ENCODE results near the gene IARS1.
A peak's percentile ranks its signal among the peaks of the same experiment; 100 is the strongest.

The IARS1 gene

DNA sequence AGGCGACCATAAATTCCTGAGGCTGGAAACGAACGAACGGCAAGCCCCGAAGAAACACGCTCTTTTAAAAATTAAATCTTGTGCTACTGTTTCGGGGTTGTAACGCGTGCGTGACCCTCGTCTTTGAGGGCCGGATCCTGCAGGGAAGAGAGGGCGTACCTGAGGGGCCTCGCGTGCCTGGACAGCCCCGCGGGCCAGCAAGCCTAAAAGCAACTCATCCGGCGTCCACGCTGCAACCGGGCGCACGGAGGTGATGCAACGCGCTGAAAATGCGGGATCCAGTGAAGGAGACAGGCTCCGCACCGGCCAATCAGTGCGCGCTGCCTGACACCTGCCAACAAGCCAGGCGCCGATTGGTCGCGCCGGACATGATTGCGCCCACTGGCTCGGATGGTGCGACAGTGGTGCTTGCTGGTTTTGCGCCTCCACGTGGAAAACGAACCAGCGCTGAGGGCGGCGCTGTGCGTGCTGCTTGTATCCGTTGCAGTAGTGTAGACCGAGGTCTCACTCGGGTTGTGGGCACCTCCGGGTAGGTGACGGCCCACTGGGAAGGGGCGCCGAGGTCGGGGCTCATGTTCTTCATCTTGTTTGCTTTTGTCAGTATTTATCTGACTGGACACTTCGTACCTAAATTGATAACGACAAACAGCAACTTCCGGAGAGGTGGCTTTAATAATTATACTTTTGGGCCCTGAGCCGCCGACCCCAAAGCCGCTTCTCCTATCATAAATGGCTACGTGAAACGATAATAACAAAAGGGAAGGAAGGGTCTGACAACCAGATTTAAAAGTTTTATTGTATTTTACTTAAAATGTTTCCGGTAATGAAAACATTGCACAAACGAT is at the start of gene IARS1:
Gene IARS1 (minus strand): TSS at position 246 of the 845 bp plus-strand sequence. CDS start 4,278 bp downstream, outside the sequence.
- DNase-seq (ENCODE audit: low spot score), result peak; percentile 100

DNA sequence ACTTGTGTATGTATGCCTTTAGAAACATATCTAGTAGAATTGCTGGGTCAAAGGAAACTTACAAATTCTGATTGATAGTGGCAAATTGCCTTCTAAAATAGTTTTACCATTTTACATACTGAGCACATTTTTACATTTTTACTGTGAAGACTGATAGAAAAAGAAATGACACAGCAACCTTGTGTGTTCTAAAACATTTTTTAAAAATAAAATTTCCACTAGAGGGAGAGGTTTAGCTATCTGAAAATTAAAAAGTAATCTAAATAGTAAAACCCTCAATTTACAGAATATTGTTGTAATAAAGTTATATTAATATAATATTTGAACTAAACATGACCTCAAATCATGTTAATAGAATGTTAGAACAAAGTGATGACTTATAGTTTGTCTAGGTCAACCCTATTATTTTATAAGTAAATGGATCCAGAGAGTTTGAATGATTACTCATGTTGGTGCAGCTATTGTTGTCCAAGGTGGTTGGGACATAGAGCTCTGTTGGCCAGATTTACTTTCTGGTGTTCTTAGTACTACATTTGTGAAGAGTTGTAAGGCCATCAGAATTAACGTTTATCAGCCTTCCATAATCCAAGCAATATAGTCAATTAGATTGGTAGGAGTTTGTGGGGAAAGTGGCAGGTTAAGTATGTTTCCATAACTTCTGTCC is 49.5 kb upstream of the IARS1 start:
- DNase-seq (ENCODE audit: low spot score), result no peak

DNA sequence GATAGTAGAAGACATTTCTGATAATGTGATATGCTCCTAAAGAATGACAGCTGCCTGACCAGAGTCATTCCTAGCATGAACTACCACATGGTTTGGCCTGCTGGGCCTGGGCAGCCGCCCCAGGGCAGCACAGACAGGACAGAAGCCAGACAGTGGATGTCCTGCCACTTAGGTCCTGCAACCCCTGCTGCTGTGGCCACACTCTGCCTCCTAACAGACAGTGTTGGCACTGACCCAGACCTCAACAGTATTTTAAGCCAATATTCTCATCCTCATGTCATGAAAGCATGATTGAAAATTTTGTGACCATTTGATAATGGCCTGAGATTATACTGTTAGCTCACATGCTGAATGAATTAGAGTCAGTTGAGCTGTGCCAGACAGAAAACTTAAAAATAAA is 48.1 kb upstream of the IARS1 start:
- no peak for DNase-seq (ENCODE audit: low spot score)

DNA sequence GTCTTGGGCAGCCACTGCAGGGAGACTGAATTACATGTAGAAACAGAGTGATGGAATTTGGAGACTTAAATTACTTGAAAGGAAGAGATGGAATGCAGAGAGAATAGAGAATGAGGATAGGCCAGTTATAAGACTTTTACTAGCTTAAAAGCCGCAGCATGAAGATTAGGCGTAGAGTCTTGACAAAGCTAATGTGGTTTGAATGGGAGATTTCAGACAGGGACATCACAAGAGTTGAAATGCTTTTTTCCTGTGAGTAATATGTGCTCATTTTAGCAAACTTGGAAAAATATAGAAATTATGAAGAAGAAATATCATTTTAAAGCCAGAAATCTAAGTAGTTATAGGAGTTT is 39.8 kb upstream of the IARS1 start:
- no peak for DNase-seq (ENCODE audit: low spot score)

DNA sequence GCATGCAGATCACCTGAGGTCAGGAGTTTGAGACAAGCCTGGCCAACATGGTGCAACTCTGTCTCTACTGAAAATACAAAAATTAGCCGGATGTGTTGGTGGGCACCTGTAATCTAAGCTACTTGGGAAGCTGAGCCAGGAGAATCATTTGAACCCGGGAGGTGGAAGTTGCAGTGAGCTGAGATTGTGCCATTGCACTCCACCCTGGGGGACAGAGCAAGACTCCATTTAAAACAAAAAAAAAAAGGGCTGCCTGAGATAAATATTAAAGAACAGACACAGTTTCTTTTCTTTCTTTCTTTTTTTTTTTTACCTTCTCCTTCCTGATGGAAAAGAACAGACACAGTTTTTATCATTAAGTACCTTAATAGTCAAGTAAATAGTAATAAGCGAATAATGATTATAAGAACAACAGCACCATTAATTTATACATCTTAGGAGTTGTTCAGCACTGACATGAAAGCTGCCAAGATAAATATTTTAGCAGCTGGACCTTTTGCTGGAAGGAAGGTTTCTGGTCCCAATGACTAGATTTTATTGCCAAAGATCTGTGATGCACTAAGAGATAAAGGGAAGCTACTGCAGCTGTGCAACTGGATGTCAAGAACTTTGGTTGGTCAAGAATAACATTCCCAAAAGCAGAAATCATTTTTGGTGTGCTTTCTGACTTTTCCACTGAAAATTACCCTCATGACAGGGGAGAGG is 39.2 kb upstream of the IARS1 start:
- no peak for DNase-seq (ENCODE audit: low spot score)

DNA sequence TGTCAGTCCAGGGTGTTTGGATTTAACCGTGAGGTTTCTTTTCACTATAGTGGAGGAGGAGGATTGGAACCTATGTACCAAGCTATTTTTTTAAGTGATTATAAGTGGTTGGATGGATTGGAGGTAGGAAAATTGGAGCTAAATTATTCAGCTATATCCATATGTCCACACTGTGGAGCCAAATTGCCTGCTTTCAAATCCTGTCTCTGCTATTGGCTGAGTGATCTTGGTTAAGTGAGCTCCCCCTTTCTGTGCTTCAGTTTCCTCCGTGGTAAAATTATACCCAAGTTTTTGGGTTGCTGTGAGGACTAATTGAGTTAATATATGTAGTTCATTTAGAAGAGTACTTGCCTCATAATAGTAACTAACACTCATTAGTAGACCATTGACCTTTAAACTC is 34.7 kb upstream of the IARS1 start:
- no peak for DNase-seq (ENCODE audit: low spot score)

DNA sequence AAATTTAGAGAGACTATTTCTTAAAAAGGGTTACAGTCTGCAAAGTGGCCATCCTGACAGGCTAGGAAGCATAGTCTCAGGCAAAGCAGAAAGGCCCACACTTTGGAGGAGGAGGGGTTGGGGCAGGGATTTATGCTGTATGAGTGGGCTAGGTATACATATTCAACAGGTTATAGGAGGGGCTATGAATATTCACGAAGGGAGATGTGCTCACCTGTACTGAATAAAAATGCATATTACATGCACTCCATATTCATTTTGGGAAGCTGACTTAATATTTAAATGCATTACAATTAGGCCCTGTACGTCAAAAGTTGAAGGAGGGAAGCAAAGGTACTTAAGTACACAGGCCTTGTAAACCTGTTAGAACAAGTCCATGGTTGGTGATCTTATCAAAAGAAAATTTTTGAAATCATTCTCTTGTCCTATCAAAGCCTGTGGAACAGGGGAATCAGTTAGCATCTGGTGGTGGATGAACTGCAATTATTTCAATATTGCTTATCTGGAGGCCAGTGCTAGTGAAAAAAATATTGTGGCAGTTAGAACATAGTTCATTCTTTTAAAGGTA is 33.9 kb upstream of the IARS1 start:
- DNase-seq (ENCODE audit: low spot score), result no peak

DNA sequence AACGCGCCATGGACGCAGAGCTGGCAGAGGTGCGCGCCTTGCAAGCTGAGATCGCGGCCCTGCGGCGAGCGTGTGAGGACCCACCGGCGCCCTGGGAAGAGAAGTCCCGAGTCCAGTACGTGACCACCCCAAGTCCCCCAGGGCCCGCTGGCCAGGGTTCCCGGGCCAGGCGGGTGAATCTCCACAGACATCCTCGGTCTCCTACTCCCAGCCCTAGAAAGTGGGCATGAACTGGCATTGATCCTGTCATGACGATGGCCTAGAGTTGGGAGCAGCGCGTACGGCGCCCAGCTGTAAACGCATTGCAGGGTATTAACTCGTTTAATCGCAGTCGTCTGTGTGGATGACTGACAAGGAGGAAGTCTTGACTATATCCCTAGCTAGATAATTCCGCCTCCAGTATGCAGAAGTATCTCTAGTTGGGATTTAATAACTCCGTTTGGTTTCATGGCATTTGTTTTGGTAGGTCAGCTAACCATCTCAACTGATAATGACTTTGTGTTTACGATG is 32.5 kb upstream of the IARS1 start:
- no peak for DNase-seq (ENCODE audit: low spot score)

DNA sequence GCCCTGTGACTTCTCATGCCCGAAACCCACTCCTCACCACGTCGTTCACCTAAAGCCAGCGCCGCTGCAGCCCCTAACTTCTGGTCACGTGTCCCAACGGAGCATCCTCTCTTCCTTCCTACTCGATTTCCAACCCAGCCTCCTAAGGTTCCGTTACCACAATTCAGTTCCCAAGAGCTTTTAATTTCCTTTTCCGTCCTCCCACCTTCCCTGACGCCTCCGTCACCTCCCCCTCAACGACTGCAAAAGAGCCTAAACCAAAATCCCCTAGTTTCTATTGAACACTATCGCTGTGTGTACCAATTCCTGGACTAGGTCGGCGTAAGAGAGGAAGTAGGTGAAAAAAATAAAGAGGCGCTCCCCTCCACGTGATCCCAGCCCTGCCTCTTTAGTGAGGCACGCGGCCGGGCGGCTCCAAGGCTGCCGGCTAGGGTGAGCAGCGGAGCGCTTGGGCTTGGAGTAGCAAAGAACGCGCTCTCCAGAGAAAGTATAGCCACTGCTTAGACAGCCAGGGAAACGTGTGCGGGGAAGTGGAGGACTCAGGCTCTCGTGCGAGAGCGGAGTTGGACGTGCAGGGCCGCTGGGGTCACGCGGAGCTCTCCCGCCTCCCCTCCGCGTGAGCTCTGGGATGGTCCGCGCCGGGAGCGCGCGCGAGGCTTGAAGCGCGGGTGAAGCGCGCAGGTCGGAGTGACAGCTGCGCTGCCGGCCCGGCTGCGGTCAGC is 31.9 kb upstream of the IARS1 start, which contains the start of the genes CENPP and NOL8:
Gene CENPP (plus strand): TSS at position 685 of the 722 bp plus-strand sequence.
Gene NOL8 (minus strand): TSS at position 82 of the 722 bp plus-strand sequence. CDS start 1,189 bp downstream, outside the sequence.
- DNase-seq (ENCODE audit: low spot score), result peak; percentile 92

DNA sequence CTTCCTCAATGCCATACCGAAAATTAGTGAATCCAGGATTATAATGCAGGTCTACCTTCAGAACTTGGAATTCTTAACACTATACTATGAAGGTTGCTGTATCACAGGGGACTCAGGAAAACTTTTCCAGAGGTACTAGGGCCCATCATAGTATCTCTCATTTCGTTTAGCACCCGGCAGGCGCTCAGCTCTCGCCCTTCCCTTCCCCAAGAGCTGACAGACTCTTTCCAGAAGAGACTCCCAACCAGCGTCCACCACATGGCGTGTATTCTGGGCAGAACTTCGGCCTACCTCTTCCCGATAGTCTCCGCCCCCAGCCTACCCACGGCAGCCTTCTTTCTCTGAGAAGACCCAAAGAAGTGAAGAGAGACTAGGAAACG is 31.4 kb upstream of the IARS1 start:
- no peak for DNase-seq (ENCODE audit: low spot score)

DNA sequence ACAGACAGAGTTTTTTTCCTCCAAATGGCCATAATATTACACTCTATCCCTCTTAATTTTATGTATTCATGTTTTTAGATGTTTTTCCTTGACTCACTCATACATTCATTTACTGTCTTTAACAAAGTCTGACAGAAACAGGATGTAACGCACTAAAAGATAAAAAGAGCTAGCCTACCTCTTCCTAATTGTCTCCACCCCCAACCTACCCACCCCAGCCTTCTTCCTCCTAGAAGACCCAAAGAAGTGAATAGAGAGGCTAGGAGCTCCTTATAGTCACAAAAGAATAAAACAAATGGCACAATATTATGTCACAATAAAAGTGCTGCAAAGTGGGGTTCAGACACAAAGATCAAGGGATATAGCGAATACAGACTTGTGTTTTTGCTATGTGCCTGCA is 30.9 kb upstream of the IARS1 start:
- no peak for DNase-seq (ENCODE audit: low spot score)

DNA sequence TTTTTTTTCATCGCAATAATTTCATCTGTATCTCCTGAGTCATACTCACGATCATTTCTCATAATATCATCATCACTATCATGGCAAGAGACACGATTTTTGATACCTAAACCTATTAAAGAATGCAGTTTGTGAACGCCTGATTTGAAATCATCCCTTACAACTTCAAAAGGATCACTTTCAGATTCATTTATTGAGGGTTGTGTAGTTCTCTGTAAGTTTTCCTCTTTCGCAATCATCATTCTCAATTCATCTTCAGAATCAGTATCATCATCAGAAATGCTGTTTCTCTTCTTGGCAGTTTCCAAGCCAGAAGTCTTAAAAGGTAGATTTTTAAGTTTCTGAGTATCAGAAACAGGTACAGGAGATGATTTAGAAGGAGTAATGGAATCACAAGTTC is 22.0 kb upstream of the IARS1 start:
- DNase-seq (ENCODE audit: low spot score), result no peak

DNA sequence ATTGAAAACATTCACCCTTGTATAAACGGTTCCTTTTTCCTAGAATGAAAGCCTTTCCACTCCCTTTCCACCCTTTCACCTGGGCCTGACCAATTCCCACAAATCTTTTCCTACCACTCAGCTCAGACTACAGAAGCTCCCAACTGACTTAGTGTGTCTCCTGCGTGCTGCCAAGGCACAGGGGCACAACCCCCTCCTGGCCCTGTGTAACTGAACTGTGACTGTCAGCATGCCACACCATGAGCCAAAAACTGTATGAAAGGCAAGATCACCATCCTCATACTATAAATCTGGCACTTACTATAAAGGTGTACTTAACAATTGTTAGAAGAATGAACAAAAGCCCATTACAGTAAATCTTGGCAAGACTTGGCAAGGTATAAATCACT is 20.1 kb upstream of the IARS1 start:
- DNase-seq (ENCODE audit: low spot score), result no peak

DNA sequence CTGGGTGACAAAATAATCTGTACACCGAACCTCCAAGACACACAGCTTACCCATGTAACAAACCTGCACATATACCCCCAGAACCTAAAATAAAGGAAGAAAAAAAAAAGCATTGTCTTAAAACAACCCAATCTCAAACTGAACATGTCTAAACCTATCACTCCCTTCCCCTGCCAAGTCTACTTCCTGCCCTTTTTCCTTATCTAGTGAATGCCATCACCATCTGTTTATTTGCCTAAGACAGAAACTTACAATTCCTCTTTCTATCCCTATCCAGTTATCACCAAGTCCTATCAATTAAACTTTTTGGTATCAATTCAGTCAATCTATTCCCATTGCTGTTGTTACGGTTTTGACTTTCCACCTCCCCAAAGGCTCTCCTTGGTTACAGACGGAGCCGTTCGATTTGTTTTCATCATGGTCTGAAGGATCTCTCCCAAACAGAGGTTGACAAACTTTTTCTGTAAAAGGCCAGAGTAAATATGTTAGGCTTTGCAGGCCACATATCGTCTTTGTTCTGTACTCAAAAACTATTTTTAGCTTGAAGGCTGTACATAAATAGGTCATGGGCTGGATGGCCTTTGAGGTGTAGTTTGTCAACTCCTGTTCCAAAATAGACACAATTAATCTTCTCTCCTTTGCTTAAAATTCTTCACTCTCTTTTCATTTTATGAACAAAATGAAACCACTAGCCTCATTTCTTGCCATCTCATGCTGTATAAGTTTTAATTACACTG is 19.6 kb upstream of the IARS1 start:
- DNase-seq (ENCODE audit: low spot score), result no peak

DNA sequence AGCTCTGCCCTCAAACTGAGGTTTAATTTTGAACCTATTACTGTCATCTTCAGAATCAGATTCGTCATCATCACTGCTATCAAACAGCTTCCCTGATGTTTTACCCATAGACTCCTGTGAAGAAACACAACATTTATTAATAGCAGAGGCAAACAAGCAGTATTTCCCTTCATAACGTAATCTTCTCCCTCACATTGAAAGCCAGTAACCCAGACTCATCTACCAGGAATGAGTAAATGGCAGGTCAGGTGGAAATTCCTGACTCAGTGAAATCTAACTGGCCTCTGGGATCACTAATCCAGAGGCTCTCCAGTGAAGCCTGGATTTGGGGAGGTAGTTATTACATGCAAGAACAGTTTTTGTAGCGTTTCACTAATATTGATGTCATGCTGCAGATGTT is 17.1 kb upstream of the IARS1 start:
- DNase-seq (ENCODE audit: low spot score), result no peak

DNA sequence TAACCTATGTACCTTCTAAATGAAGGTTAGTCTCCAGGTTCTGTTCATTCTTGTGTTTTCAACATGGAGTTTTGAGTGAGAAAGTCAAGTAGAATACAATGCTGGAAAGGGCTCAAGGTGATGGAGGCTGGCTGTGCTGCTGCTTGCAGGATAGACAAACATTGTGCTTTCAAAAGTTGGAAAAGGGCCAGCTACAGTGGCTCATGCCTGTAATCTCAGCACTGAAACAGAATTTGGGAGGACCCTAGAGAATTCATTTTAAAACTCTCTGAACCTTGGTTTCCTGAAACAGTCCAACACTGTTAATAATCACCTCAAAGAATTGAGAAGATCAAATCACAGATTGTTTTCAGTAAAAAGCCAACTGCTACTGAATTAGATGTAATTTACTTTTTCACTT is 15.4 kb upstream of the IARS1 start:
- no peak for DNase-seq (ENCODE audit: low spot score)

DNA sequence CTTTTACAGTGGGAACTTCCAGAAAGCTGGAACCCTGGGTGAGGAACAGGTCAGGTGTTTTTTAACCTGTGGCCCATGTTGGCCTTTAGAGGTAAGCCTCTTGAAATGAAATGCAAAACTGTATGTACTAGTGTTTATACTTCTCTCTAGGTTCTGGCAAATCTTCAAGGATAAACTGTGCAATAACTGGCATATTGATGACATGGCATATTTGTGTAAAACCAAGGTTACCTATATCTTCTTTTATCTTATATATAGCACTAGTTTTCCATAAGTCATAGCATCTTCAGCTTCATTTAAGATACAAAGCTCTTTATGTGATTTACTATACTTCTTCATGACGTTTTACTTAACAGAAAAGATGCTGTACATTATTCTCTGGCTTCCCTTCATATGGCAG is 7.4 kb upstream of the IARS1 start:
- DNase-seq (ENCODE audit: low spot score), result no peak

DNA sequence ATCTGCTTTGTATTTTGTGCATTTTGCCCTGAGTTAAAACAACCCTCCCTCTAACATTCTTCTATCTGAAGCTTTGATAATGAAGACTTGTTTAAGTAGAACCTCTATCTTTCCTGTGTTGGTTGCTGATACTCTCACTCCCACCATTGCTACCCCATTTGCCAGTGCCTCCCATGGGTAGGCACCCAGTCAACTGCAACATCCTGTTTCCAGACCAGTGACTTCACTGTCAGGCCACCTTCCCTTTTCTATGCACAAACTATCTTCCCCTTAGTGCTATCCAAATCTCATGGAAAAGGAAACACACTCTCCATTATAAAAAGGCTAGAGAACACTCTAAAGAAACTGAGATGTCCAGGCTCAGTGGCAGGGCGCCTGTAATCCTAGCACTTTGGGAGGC is 5.6 kb upstream of the IARS1 start:
- no peak for DNase-seq (ENCODE audit: low spot score)

DNA sequence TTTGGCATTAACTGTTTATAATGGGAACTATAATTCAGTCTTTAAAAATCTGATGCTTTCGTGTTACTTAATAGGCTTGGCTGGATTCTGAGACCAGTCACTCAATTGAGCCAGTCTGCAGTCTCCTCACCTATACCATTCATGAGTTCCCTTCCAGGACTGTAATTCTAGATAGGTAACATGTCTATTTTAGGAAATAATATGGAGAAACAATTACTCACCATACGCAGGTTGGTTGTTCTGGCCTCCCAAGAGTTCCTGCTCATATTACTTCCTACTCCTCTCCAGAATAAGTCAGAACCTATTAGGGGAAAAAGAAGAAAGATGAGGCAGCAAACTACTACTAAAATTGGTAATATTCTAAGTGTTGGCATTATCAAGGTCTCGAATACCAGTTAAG is 4.5 kb upstream of the IARS1 start:
- DNase-seq (ENCODE audit: low spot score), result no peak

DNA sequence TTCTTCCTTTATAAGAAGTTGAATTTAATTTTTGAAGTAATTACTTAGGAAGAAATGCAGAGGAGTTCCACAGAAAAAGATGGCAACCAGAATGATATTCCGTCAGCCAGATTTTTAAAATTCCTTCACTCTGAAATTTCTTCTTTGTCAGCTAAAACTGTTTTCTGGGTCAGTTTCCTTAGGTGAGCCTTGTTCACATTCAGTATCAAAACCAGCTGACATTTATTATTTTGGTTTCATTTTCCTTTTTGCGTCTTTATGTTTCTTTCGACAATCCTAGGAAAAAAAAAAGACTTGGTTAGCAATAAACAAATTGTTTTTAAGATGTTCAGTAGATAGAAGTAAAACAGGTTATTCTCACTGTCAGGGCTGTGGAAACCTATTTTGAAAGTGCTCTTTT is 4.1 kb upstream of the IARS1 start:
- DNase-seq (ENCODE audit: low spot score), result no peak

DNA sequence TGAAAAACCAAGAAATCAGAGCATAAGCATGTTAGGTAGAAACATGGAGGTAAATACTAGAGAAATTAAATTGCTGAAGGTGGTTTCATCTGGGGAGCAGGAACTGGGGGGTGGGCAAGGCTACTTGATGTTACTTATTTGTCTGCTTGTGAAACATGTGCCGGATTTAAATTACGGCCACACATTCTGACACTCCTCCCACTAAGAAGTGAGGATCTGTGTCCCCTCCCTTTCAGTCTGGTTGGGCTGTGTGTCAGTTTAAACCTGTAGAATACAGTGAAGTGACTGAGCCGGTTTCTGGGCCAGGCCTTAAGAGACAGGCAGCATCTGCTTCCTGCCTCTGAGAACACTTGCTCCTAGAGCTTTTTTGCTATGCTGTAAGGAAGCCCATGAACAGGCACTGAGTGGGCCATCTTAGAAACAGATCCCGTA is 2.3 kb upstream of the IARS1 start:
- DNase-seq (ENCODE audit: low spot score), result no peak

All from left forelimb (tissue), 1 donor.